ENCODE measurements around the gene IMPG1. TPM values are rescaled to one million over a fixed set of nuclear protein-coding genes. Genes with fewer than 3 reads are reported as not detected.

Gene IMPG1
- total and polyA plus RNA-seq, 10 of the 15 experiments (the other 5 are each of a cell fraction or from before 2014, with no cell fraction given): not detected

GRCh38 chr6:75997696-75998095 is 74.8 kb downstream of the IMPG1 start:
- no peaks in the 10 kb centered on the region for H4K20me1 ChIP-seq (ENCODE audit: control insufficient read depth, insufficient read depth)
- BruUV-seq (replicated peaks): no TSS peak
- in situ Hi-C loops (cut with MboI) (no loop called here), intact Hi-C loops (cut with micrococcal nuclease; ENCODE audit: unreplicated experiment) (no loop called here)
- CTCF ChIA-PET: no interaction called here
- H3K9ac ChIP-seq (ENCODE audit: control insufficient read depth, insufficient read depth, low read length): no peak overlapping the region
- 0% methylated on average over 3 of the region's 3 CpGs for WGBS (ENCODE audit: insufficient coverage, insufficient replicate concordance, low lambda C conversion rate, missing lambda C conversion rate)
- H2AFZ ChIP-seq (ENCODE audit: control insufficient read depth, low read depth, low read length): no peak overlapping the region
- no peaks in the 10 kb centered on the region for H3K36me3 ChIP-seq (ENCODE audit: control insufficient read depth in 2 of 2, insufficient read depth in 2 of 2, low read length in 1 of 2)
- ATAC-seq (no peak), DNase-seq (ENCODE audit: low read depth, low spot score) (no peak), FAIRE-seq (no peak)
- RAD21 ChIA-PET (ENCODE audit: unreplicated experiment): no interaction called here
- no peaks in the 10 kb centered on the region for H3K4me1 ChIP-seq (ENCODE audit: control insufficient read depth, insufficient read depth, low read length)
- H3K9me3 ChIP-seq (replicated peaks; ENCODE audit: control insufficient read depth, insufficient read depth, low read length): no peaks in the 10 kb centered on the region
- TF ChIP-seq ZBTB40 (IDR thresholded peaks at IDR 0.05; ENCODE audit: borderline replicate concordance): no peak
- TF ChIP-seq FOXK2 (IDR thresholded peaks at IDR 0.05): no peak
- TF ChIP-seq RCOR1 (conservative IDR thresholded peaks at IDR 0.05; ENCODE audit: low read depth, low read length): no peak
- TF ChIP-seq RAD51 (IDR thresholded peaks at IDR 0.05): no peak
- no peak for TF ChIP-seq HDAC2 (IDR thresholded peaks at IDR 0.05)
- TF ChIP-seq KAT2A (conservative IDR thresholded peaks at IDR 0.05; ENCODE audit: control insufficient read depth, low read depth, low read length): no peak
- no peak for TF ChIP-seq CBFB (IDR thresholded peaks at IDR 0.05; ENCODE audit: low read depth)
- no peak for TF ChIP-seq ATF3 (IDR thresholded peaks at IDR 0.05; ENCODE audit: borderline replicate concordance, extremely low read depth, low read depth, low read length)
- no peak overlapping the region for H3K4me3 ChIP-seq
- H3K4me2 ChIP-seq (ENCODE audit: control insufficient read depth, insufficient read depth): no peak overlapping the region
- POLR2A ChIA-PET: no interaction called here
- no peaks in the 10 kb centered on the region for H3K79me2 ChIP-seq (ENCODE audit: control insufficient read depth, insufficient read depth, low read length)
- no peak overlapping the region for H3K27ac ChIP-seq (ENCODE audit: control insufficient read depth, insufficient read depth)
- H3K27me3 ChIP-seq (replicated peaks in 1 of 2; ENCODE audit: control insufficient read depth in 2 of 2, insufficient read depth in 2 of 2, low read length in 1 of 2): no peaks in the 10 kb centered on the region
- SMC1A ChIA-PET (ENCODE audit: uncharacterized antibody, unreplicated experiment): no interaction called here

Measured in GM12878 (cell line).